Endothelial cell (in vitro differentiated cells): ENCODE data around the gene XYLB. TPM values are rescaled to one million over a fixed set of nuclear protein-coding genes. Genes with fewer than 3 reads are reported as not detected.

ENCODE experiments used
- DNase-seq: peaks from one replicate; pipeline ENCODE4 v3.0.0; 2021; ENCODE audit warnings: low spot score
- H3K27ac Mint-ChIP-seq: one replicate; pipeline ENCODE4 v1.8.0; 2021; ENCODE audit warnings: mixed read lengths, inconsistent platforms; ENCODE audit not compliant: unreplicated experiment
- H3K27me3 Mint-ChIP-seq: one replicate; pipeline ENCODE4 v1.8.0; 2021; ENCODE audit warnings: mild to moderate bottlenecking, moderate library complexity, mixed read lengths, inconsistent platforms; ENCODE audit not compliant: unreplicated experiment
- H3K36me3 Mint-ChIP-seq: one replicate; pipeline ENCODE4 v1.8.0; 2021; ENCODE audit warnings: mild to moderate bottlenecking, low read depth, mixed read lengths, inconsistent platforms; ENCODE audit not compliant: unreplicated experiment
- H3K4me1 Mint-ChIP-seq: one replicate; pipeline ENCODE4 v1.8.0; 2021; ENCODE audit warnings: mild to moderate bottlenecking, mixed read lengths, inconsistent platforms; ENCODE audit not compliant: unreplicated experiment
- H3K4me3 Mint-ChIP-seq: one replicate; pipeline ENCODE4 v1.8.0; 2021; ENCODE audit warnings: mild to moderate bottlenecking, mixed read lengths, inconsistent platforms; ENCODE audit not compliant: unreplicated experiment
- H3K9me3 Mint-ChIP-seq: one replicate; pipeline ENCODE4 v1.8.0; 2021; ENCODE audit warnings: mixed read lengths, inconsistent platforms; ENCODE audit not compliant: unreplicated experiment
- total RNA-seq: library from RNA; stranded (reverse); fragmentation: NEBNext Ultra II Directional; extraction: Animal tissue kit (Norgen Biotek cat#: 25700); gene quantifications from one replicate; pipeline ENCODE4 v1.2.1, GENCODE V29; 2021; ENCODE audit not compliant: unreplicated experiment
- TF ChIP-seq, protein P1 (sequence below): fragments of 200-600 bp; sonication (generic); IDR thresholded peaks from one replicate; pipeline ENCODE4 v1.5.0; 2021; ENCODE audit warnings: antibody characterized with exemption; ENCODE audit not compliant: unreplicated experiment

The XYLB gene
- total RNA-seq, 1 donor from 2014 or later = 2.4 TPM

DNA sequence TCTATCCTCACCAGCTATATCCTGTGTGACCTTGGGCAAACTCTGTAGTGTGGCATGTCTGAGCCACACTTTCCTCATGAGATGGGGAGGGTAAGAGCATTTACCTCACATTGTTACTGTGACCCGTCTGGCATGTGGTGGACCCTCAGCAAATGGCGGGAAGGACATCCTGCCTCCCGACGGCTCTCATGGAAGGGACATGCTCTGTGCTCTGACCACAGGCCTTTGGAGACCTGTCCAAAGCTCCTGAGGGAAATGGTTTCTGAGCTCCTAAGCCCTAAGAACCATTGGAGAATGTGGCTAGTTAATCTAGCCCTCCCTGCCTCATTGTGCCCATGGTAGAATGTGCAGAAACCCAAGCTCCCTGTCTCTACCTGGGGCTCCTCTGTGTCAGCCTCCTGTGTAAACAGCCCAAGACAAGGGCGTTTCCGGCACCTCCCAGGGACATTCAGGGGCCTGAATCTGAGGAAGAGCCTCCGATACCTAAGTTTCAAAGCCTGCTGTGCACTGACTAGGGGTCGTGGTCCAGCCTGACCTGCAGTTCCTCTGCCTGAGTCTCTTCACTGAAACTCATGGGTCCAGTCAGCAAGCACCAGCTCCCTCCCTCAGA lies 29.0 kb downstream of the XYLB start:
- Mint-ChIP-seq H3K4me1 (no peaks in the 10 kb centered on the region), H3K27ac (no peak overlapping the region), H3K4me3 (no peak overlapping the region), H3K36me3 (peaks cover 25% of the 10 kb centered on the region), H3K27me3 (peaks cover 6% of the 10 kb centered on the region), H3K9me3 (no peaks in the 10 kb centered on the region)
- TF ChIP-seq, protein P1, sequence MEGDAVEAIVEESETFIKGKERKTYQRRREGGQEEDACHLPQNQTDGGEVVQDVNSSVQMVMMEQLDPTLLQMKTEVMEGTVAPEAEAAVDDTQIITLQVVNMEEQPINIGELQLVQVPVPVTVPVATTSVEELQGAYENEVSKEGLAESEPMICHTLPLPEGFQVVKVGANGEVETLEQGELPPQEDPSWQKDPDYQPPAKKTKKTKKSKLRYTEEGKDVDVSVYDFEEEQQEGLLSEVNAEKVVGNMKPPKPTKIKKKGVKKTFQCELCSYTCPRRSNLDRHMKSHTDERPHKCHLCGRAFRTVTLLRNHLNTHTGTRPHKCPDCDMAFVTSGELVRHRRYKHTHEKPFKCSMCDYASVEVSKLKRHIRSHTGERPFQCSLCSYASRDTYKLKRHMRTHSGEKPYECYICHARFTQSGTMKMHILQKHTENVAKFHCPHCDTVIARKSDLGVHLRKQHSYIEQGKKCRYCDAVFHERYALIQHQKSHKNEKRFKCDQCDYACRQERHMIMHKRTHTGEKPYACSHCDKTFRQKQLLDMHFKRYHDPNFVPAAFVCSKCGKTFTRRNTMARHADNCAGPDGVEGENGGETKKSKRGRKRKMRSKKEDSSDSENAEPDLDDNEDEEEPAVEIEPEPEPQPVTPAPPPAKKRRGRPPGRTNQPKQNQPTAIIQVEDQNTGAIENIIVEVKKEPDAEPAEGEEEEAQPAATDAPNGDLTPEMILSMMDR = no peak
- no peak for DNase-seq

DNA sequence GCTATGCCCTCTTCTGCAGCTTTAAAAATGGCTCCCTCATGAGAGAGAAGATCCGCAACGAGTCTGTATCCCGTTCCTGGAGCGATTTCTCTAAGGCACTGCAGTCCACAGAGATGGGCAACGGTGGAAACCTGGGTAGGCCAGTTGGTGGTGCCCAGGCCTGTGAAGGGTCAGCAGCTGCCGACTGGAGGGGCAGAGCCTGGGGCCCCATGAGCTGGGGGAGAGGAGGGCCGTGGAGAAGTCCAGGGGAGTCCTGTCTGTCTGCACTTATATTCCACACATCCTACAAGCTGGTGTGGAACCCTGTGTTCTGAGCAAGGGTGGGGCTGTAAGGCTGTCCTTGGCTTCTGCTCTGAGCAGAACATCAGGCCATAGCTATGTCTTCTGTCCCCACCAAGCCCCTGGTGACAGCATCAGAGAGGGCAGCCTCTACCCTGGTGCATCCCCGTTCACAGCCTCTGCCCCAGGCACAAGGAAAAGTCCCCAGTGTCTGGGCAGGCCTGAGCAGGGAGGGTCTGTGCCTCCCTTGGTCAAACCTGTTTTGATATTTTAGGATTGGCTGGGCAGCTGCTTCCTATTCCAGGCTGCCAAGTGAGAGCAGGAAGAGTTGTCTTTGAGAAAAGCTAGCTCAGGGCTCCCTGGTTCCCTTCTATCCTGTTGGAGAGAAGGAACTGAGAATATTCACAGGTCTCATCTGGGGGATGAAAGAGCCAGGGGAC lies 29.7 kb downstream of the XYLB start:
- DNase-seq = no peak
- peaks cover 25% of the 10 kb centered on the region for H3K36me3 Mint-ChIP-seq
- H3K9me3 Mint-ChIP-seq = no peaks in the 10 kb centered on the region
- no peaks in the 10 kb centered on the region for H3K4me1 Mint-ChIP-seq
- no peak overlapping the region for H3K4me3 Mint-ChIP-seq
- peaks cover 6% of the 10 kb centered on the region for H3K27me3 Mint-ChIP-seq
- TF ChIP-seq, protein P1 = no peak
- no peak overlapping the region for H3K27ac Mint-ChIP-seq

DNA sequence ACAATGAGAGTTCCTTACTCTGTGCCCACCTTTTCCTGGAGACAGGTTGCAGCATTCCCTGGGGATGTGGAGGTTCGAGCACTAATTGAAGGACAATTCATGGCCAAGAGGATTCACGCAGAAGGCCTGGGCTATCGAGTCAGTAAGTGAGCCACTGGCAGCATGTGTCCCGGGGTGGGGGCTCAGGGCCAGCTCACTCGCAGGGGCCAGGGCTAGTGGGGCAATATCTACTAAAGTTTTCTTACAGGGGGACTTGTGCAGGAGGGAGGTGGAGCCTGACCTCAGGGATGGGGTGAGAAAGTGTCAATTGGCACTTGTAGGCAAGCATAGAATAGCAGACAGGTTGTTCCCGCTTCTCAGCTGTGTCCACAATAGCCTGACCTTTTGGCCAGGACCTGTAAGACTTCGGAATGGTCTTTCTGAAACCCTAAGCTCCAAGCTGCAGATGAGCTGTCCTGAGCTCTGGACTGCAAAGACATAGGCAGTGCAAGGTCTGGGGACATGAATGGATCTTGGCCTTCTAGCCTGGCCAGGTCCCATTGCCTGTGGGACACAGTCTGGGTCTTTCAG lies 32.7 kb downstream of the XYLB start:
- peaks cover 23% of the 10 kb centered on the region for H3K36me3 Mint-ChIP-seq
- peaks cover 5% of the 10 kb centered on the region for H3K27me3 Mint-ChIP-seq
- no peaks in the 10 kb centered on the region for H3K9me3 Mint-ChIP-seq
- DNase-seq = no peak
- H3K27ac Mint-ChIP-seq = no peak overlapping the region
- TF ChIP-seq, protein P1 = no peak
- no peaks in the 10 kb centered on the region for H3K4me1 Mint-ChIP-seq
- no peak overlapping the region for H3K4me3 Mint-ChIP-seq

DNA sequence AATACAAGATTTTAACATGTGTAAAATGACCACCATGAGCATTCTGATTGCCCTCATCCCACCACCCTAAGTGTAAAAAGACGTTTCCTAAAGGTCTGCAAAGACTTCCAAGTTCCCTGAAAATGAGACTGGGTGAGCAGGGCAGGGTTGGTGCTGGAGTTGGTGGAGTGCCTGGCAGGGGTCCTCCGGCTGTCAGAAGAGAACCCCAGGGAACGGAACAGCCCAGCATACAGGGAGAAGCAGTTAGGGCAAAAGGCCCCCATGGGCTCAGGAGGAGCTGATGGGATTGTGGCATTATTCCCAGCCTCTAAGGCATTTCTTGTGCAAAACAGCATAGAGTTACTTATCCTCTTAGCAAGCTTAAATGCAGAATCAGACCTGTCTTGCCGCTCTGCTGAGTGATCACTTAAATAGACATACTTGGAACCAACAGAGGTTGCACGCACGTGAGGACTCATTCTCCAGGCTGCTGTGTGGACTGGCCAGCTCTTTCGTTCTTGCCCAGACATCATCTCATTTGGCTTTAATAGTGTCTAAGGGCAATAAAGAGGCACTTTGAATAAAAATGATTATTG lies 36.0 kb downstream of the XYLB start:
- TF ChIP-seq, protein P1 = no peak
- Mint-ChIP-seq H3K36me3 (peaks cover 23% of the 10 kb centered on the region), H3K27me3 (peaks cover 1% of the 10 kb centered on the region), H3K27ac (no peak overlapping the region), H3K4me3 (no peak overlapping the region), H3K9me3 (no peaks in the 10 kb centered on the region), H3K4me1 (no peaks in the 10 kb centered on the region)
- DNase-seq = no peak
